Panc1 (cell line): ENCODE results near the gene FAM53B. TPM values are rescaled to one million over a fixed set of nuclear protein-coding genes. Genes with fewer than 3 reads are reported as not detected.

Experiments
- ATAC-seq: fragments of 200-7000 bp; cut with Tn5 transposase; 2 replicates; pipeline ENCODE4 v1.9.1; 2020; ENCODE audit warnings: mild to moderate bottlenecking, moderate library complexity
- BruUV-seq: library from RNA; stranded (reverse); fragments of 400-500 nt; replicated peaks from 2 replicates; lab custom pipeline; 2021; lab: Mats Ljungman, UMichigan
- CTCF ChIA-PET: fragments of 300-600 bp; sonication (Branson Sonifier 250); formaldehyde crosslinking; loops from one replicate; lab custom pipeline; 2022; ENCODE audit warnings: antibody characterized with exemption; lab: Charles Lee
- POLR2A ChIA-PET: fragments of 300-600 bp; sonication (Branson Sonifier 250); formaldehyde crosslinking; loops from one replicate; lab custom pipeline; 2022; ENCODE audit warnings: antibody characterized with exemption; lab: Charles Lee
- DNase-seq: peaks from one replicate; pipeline ENCODE4 v3.0.0-alpha.2; 2010; ENCODE audit warnings: low read depth, low spot score
- H3K27ac ChIP-seq: 2 replicates; pipeline ENCODE4 v1.5.1; 2011; ENCODE audit warnings: mild to moderate bottlenecking, low read length, inconsistent platforms
- H3K27me3 ChIP-seq: fragments of 200-500 bp; sonication (Bioruptor generic); 2 replicates; pipeline ENCODE4 v1.6.0; 2014; ENCODE audit warnings: low read length, inconsistent platforms; ENCODE audit not compliant: control insufficient read depth, insufficient read depth
- H3K36me3 ChIP-seq: fragments of 200-500 bp; sonication (Bioruptor generic); 2 replicates; pipeline ENCODE4 v1.5.1; 2014; ENCODE audit warnings: inconsistent platforms, mild to moderate bottlenecking, low read length, moderate library complexity; ENCODE audit not compliant: control insufficient read depth, insufficient read depth
- H3K4me1 ChIP-seq: 2 replicates; pipeline ENCODE4 v1.5.1; 2011; ENCODE audit warnings: inconsistent platforms, mild to moderate bottlenecking, low read length, moderate library complexity; ENCODE audit not compliant: control insufficient read depth, insufficient read depth
- H3K4me3 ChIP-seq, 2 experiments: 2 replicates each; pipeline ENCODE4 v1.5.1; 2011 to 2012; ENCODE audit warnings: low read depth in 2 of 2, low read length in 2 of 2, mild to moderate bottlenecking in 2 of 2, inconsistent platforms in 1 of 2, moderate library complexity in 1 of 2
- H3K9me3 ChIP-seq: fragments of 200-500 bp; sonication (Bioruptor generic); 2 replicates; pipeline ENCODE4 v1.5.1; 2014; ENCODE audit warnings: low read depth, mild to moderate bottlenecking, inconsistent platforms, low read length, moderate library complexity; ENCODE audit not compliant: control insufficient read depth, insufficient read depth
- CTCF ChIP-seq: fragments of 450-650 bp; IDR thresholded peaks from 2 replicates; pipeline ENCODE4 v1.5.1; 2017; ENCODE audit warnings: mild to moderate bottlenecking
- POLR2AphosphoS5 ChIP-seq: IDR thresholded peaks from 2 replicates; pipeline ENCODE4 v1.6.1; 2012; ENCODE audit warnings: mild to moderate bottlenecking, low read depth, low read length, moderate library complexity
- SIN3A ChIP-seq: IDR thresholded peaks from 2 replicates; pipeline ENCODE4 v1.6.1; 2012; ENCODE audit warnings: low read depth, mild to moderate bottlenecking, low read length, moderate library complexity, borderline replicate concordance; ENCODE audit not compliant: insufficient read depth
- TCF7L2 ChIP-seq: IDR thresholded peaks from 2 replicates; pipeline ENCODE4 v1.6.1; 2011; ENCODE audit warnings: mild to moderate bottlenecking, low read depth, low read length, inconsistent platforms
- in situ Hi-C: cut with HindIII; loops from 2 replicates; pipeline ENCODE4 v1.10.0; 2016; ENCODE audit warnings: low sequenced_read_pairs, low pct_unique_long_range_greater_than_20kb
- intact Hi-C: fragments of 100-400 bp; cut with micrococcal nuclease; formaldehyde crosslinking; loops from one replicate; pipeline ENCODE4 v1.10.0; 2022; ENCODE audit not compliant: unreplicated experiment
- total RNA-seq: library from RNA; stranded (reverse); gene quantifications from one replicate; pipeline ENCODE4 v1.2.1, GENCODE V29; 2021; ENCODE audit not compliant: unreplicated experiment
- TF ChIP-seq, protein P1 (sequence below), 2 experiments: IDR thresholded peaks; 2 replicates each; pipeline ENCODE4 v1.6.1; 2011 to 2012; ENCODE audit warnings: low read depth in 2 of 2, control low read depth in 1 of 2, low read length in 1 of 2, mild to moderate bottlenecking in 1 of 2, moderate library complexity in 1 of 2; ENCODE audit not compliant: insufficient read depth in 1 of 2

The FAM53B gene
- total RNA-seq, 1 experiment from 2014 or later: 42.5 TPM

DNA sequence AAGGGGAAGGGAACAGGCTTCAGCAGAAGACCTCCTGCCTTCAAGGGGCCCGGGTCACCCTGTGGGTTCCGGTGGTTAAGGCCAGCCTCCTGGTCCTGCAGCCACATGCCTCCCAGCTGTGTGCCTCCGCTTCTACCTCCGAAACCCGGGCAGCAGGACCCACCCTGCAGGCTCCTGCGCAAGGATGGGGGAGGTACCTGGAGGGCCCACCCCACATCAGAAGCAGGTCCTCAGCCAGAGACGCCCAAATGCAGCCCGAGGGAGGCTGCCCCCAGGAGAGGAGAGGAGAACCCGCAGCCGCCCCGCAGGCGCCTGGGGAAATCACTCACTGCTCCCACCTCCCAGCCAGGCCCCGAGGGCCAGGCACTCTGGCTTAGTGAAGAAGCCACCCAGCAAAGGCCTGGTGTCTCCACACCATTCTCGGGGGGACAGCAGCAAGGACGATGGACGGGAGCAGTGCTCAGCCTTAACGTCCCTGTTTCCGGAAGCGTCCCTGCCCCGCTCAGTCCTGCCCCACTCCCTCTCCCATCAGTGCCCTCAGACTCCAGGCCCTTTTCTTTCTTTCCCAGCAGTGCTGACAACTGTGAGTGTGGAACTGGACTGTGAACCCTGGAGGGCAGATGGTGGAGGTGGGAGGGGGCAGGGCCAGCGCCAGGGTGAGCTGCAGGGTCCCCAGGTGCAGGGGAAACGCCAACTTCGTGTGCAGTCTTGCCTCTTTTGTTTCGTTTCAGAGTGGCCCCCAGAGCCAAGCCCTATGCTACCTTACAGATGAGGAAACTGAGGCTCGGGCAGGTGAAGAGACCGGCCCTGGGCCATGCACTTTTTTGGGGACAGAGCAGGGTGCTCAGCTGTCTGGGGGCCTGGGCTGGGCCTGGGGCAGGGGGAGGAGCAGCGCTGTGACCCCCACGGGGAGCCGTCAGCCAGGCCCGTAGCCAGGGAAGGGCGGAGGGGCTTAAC is 138.0 kb downstream of the FAM53B start:
- intact Hi-C loops (no loop called here), in situ Hi-C loops (no loop called here)
- no peaks in the 10 kb centered on the region for H3K27me3 ChIP-seq
- ChIA-PET CTCF (no interaction called here), POLR2A (interaction anchor here (0.6 kb wide), 2 partner anchors 27 to 75 kb away, joined by 4 to 8 read pairs; no protein-coding TSS in a partner anchor)
- H3K36me3 ChIP-seq: no peaks in the 10 kb centered on the region
- no peaks in the 10 kb centered on the region for H3K9me3 ChIP-seq
- TF ChIP-seq CTCF (no peak), POLR2AphosphoS5 (no peak), SIN3A (no peak), TCF7L2 (no peak)
- TF ChIP-seq, protein P1, sequence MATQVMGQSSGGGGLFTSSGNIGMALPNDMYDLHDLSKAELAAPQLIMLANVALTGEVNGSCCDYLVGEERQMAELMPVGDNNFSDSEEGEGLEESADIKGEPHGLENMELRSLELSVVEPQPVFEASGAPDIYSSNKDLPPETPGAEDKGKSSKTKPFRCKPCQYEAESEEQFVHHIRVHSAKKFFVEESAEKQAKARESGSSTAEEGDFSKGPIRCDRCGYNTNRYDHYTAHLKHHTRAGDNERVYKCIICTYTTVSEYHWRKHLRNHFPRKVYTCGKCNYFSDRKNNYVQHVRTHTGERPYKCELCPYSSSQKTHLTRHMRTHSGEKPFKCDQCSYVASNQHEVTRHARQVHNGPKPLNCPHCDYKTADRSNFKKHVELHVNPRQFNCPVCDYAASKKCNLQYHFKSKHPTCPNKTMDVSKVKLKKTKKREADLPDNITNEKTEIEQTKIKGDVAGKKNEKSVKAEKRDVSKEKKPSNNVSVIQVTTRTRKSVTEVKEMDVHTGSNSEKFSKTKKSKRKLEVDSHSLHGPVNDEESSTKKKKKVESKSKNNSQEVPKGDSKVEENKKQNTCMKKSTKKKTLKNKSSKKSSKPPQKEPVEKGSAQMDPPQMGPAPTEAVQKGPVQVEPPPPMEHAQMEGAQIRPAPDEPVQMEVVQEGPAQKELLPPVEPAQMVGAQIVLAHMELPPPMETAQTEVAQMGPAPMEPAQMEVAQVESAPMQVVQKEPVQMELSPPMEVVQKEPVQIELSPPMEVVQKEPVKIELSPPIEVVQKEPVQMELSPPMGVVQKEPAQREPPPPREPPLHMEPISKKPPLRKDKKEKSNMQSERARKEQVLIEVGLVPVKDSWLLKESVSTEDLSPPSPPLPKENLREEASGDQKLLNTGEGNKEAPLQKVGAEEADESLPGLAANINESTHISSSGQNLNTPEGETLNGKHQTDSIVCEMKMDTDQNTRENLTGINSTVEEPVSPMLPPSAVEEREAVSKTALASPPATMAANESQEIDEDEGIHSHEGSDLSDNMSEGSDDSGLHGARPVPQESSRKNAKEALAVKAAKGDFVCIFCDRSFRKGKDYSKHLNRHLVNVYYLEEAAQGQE (IDR thresholded peaks at IDR 0.05; ENCODE audit: insufficient read depth in 1 of 2, low read depth in 2 of 2, low read length in 1 of 2): no peak
- DNase-seq: no peak
- H3K4me3 ChIP-seq: no peak overlapping the region
- no peak overlapping the region for H3K27ac ChIP-seq
- H3K4me1 ChIP-seq: no peaks in the 10 kb centered on the region
- BruUV-seq: no TSS peak
- 0 out of 2 replicates have a peak, but pooled peaks have one; percentile 8 for ATAC-seq

DNA sequence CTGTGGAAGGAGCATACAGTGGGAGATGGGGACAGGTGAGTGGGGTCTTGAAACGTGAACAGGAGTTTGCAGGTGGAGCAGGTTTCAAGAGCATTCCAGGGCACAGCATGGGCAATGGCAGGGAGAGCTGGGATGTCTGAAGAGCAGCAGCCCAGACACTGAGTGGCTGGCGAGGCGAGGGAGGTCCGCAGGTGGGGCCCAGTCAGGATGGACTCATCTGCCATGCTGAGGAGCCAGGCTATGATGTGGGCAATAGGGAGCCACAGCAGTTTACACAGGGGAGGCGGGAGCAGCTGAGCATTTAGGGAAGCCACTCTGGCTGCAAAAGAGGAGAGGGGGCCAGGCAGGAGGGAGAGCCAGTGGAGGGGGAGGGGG is 138.7 kb downstream of the FAM53B start:
- Histone ChIP-seq H3K4me3 (no peak overlapping the region), H3K9me3 (no peaks in the 10 kb centered on the region), H3K4me1 (no peaks in the 10 kb centered on the region), H3K36me3 (no peaks in the 10 kb centered on the region), H3K27ac (no peak overlapping the region), H3K27me3 (no peaks in the 10 kb centered on the region)
- POLR2A ChIA-PET: interaction anchor here (0.6 kb wide), 1 partner anchor 75 kb away, joined by 8 read pairs; no protein-coding TSS in a partner anchor
- in situ Hi-C loops: no loop called here
- intact Hi-C loops: no loop called here
- ATAC-seq (no peak), DNase-seq (no peak)
- no TSS peak for BruUV-seq
- TF ChIP-seq CTCF (no peak), TCF7L2 (no peak), POLR2AphosphoS5 (no peak), SIN3A (no peak)
- TF ChIP-seq, protein P1 (IDR thresholded peaks at IDR 0.05; ENCODE audit: insufficient read depth in 1 of 2, low read depth in 2 of 2, low read length in 1 of 2): no peak
- CTCF ChIA-PET: no interaction called here
